SK-N-SH treated with all-trans-retinoic acid at 6 μM for 48 hours (cell line): ENCODE data around the gene CCNJL.

Source experiments
- CSDC2 ChIP-seq: fragments of 250-450 bp; sonication (Bioruptor Pico); IDR thresholded peaks from 2 replicates; pipeline ENCODE4 v1.5.0; 2020; ENCODE audit warnings: mild to moderate bottlenecking, moderate library complexity
- ESRRG ChIP-seq: fragments of 250-450 bp; sonication (Bioruptor Pico); IDR thresholded peaks from 2 replicates; pipeline ENCODE4 v1.6.1; 2021; ENCODE audit warnings: mild to moderate bottlenecking
- PPARA ChIP-seq: fragments of 250-450 bp; sonication (Bioruptor Pico); IDR thresholded peaks from 2 replicates; pipeline ENCODE4 v1.5.0; 2020; ENCODE audit warnings: mild to moderate bottlenecking, borderline replicate concordance
- RARB ChIP-seq: fragments of 250-450 bp; sonication (Bioruptor Pico); IDR thresholded peaks from 2 replicates; pipeline ENCODE4 v1.8.0; 2021; ENCODE audit warnings: mild to moderate bottlenecking, moderate library complexity
- SNAI2 ChIP-seq: fragments of 250-450 bp; sonication (Bioruptor Pico); IDR thresholded peaks from 2 replicates; pipeline ENCODE4 v1.5.0; 2020; ENCODE audit warnings: mild to moderate bottlenecking, moderate library complexity
- TOX ChIP-seq: fragments of 250-450 bp; sonication (Bioruptor Pico); IDR thresholded peaks from 2 replicates; pipeline ENCODE4 v1.8.0; 2021; ENCODE audit warnings: mild to moderate bottlenecking, moderate library complexity, borderline replicate concordance
- ZC3H10 ChIP-seq: fragments of 250-450 bp; sonication (Bioruptor Pico); IDR thresholded peaks from 2 replicates; pipeline ENCODE4 v1.5.1; 2021; ENCODE audit warnings: mild to moderate bottlenecking, moderate library complexity
- ZFP3 ChIP-seq: fragments of 250-450 bp; sonication (Bioruptor Pico); IDR thresholded peaks from 2 replicates; pipeline ENCODE4 v1.5.0; 2020; ENCODE audit warnings: mild to moderate bottlenecking, moderate library complexity
- ZFP30 ChIP-seq: fragments of 450-650 bp; formaldehyde crosslinking; IDR thresholded peaks from 2 replicates; pipeline ENCODE4 v1.5.0; 2022; ENCODE audit warnings: mild to moderate bottlenecking, moderate library complexity
- ZNF565 ChIP-seq: fragments of 450-650 bp; formaldehyde crosslinking; conservative IDR thresholded peaks from 2 replicates; pipeline ENCODE4 v1.5.0; 2020; ENCODE audit warnings: low read depth, mild to moderate bottlenecking, moderate library complexity
- ZNF8 ChIP-seq: fragments of 450-650 bp; formaldehyde crosslinking; IDR thresholded peaks from 2 replicates; pipeline ENCODE4 v1.5.0; 2020; ENCODE audit warnings: mild to moderate bottlenecking, moderate library complexity
- TF ChIP-seq, protein P1 (sequence below): fragments of 250-450 bp; sonication (Bioruptor Pico); IDR thresholded peaks from 2 replicates; pipeline ENCODE4 v1.8.0; 2020; ENCODE audit warnings: mild to moderate bottlenecking, moderate library complexity, borderline replicate concordance
- TF ChIP-seq, protein P2 (sequence below): fragments of 250-450 bp; sonication (Bioruptor Pico); IDR thresholded peaks from 2 replicates; pipeline ENCODE4 v1.5.1; 2020; ENCODE audit warnings: low read depth, mild to moderate bottlenecking, moderate library complexity

DNA sequence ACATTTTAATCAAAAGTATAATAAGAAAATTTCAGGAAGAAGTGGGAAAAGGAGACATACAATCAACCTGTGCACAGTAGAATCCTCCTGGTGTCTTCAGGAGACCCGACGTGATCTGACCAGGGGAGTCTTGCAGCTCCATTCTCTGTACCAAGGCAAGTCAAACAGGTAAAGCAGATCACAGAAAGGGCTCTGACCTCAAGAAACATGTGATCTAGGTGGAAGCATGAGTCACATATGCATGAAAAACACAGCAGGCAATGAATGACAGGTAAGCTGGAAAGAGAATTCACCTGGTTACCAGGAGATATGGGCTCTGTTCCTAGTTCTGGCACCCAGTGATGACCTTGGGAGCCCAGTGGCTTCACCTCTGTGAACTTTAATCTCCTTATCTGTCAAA, 102.4 kb downstream of the CCNJL start:
- TF ChIP-seq ZFP30 (CRISPR knock-in tag) (no peak), ZFP3 (CRISPR knock-in tag) (no peak), ESRRG (CRISPR knock-in tag) (no peak), ZNF8 (CRISPR knock-in tag) (no peak), CSDC2 (CRISPR knock-in tag) (no peak), TOX (CRISPR knock-in tag) (no peak), ZC3H10 (CRISPR knock-in tag) (no peak), SNAI2 (CRISPR knock-in tag) (no peak), ZNF565 (no peak), RARB (no peak), PPARA (CRISPR knock-in tag) (no peak)
- TF ChIP-seq, protein P1, sequence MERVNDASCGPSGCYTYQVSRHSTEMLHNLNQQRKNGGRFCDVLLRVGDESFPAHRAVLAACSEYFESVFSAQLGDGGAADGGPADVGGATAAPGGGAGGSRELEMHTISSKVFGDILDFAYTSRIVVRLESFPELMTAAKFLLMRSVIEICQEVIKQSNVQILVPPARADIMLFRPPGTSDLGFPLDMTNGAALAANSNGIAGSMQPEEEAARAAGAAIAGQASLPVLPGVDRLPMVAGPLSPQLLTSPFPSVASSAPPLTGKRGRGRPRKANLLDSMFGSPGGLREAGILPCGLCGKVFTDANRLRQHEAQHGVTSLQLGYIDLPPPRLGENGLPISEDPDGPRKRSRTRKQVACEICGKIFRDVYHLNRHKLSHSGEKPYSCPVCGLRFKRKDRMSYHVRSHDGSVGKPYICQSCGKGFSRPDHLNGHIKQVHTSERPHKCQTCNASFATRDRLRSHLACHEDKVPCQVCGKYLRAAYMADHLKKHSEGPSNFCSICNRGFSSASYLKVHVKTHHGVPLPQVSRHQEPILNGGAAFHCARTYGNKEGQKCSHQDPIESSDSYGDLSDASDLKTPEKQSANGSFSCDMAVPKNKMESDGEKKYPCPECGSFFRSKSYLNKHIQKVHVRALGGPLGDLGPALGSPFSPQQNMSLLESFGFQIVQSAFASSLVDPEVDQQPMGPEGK (CRISPR knock-in tag): no peak
- TF ChIP-seq, protein P2, sequence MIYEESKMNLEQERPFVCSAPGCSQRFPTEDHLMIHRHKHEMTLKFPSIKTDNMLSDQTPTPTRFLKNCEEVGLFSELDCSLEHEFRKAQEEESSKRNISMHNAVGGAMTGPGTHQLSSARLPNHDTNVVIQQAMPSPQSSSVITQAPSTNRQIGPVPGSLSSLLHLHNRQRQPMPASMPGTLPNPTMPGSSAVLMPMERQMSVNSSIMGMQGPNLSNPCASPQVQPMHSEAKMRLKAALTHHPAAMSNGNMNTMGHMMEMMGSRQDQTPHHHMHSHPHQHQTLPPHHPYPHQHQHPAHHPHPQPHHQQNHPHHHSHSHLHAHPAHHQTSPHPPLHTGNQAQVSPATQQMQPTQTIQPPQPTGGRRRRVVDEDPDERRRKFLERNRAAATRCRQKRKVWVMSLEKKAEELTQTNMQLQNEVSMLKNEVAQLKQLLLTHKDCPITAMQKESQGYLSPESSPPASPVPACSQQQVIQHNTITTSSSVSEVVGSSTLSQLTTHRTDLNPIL (CRISPR knock-in tag): no peak
